Measurements from ENCODE around the gene CGN.

GRCh38 chr1:151563376-151563775 lies 52.2 kb downstream of the CGN start:
- no peak for TF ChIP-seq ETS1 (IDR thresholded peaks at IDR 0.05)
- TF ChIP-seq CTCF (conservative IDR thresholded peaks at IDR 0.05; ENCODE audit: low read depth in 2 of 2): no peak
- TF ChIP-seq EZH2phosphoT487 (IDR thresholded peaks at IDR 0.05; ENCODE audit: unreplicated experiment): no peak
- TF ChIP-seq POLR2AphosphoS5 (IDR thresholded peaks at IDR 0.05; ENCODE audit: low read depth): no peak
- no peak for TF ChIP-seq JUNB (IDR thresholded peaks at IDR 0.05; ENCODE audit: unreplicated experiment)
- no peak for TF ChIP-seq REST (IDR thresholded peaks at IDR 0.05; ENCODE audit: unreplicated experiment)
- TF ChIP-seq EZH2 (IDR thresholded peaks at IDR 0.05; ENCODE audit: low read depth, unreplicated experiment): no peak
- no peak for TF ChIP-seq ZNF114 (CRISPR knock-in tag; IDR thresholded peaks at IDR 0.05)
- TF ChIP-seq NANOG (IDR thresholded peaks at IDR 0.05; ENCODE audit: borderline replicate concordance): no peak
- TF ChIP-seq ZNF331 (CRISPR knock-in tag; IDR thresholded peaks at IDR 0.05; ENCODE audit: low read depth): no peak
- TF ChIP-seq CREB1 (CRISPR knock-in tag; IDR thresholded peaks at IDR 0.05; ENCODE audit: low read depth): no peak
- no peak for TF ChIP-seq STAT1 (IDR thresholded peaks at IDR 0.05; ENCODE audit: unreplicated experiment)
- TF ChIP-seq ZNF462 (CRISPR knock-in tag; IDR thresholded peaks at IDR 0.05): no peak

Data from GM23338 (cell line).